Osteocyte (in vitro differentiated cells): ENCODE data around the gene ACSS1. TPM values are rescaled to one million over a fixed set of nuclear protein-coding genes. Genes with fewer than 3 reads are reported as not detected.

Experiments used
- DNase-seq: peaks from one replicate; pipeline ENCODE4 v3.0.0; 2021; ENCODE audit warnings: mixed read lengths; ENCODE audit not compliant: unreplicated experiment; ENCODE audit errors: extremely low spot score
- H3K27ac Mint-ChIP-seq: one replicate; pipeline ENCODE4 v1.8.0; 2021; ENCODE audit warnings: mild to moderate bottlenecking, mixed read lengths; ENCODE audit not compliant: unreplicated experiment
- H3K27me3 Mint-ChIP-seq: one replicate; pipeline ENCODE4 v1.8.0; 2021; ENCODE audit warnings: mixed read lengths; ENCODE audit not compliant: unreplicated experiment
- H3K36me3 Mint-ChIP-seq: one replicate; pipeline ENCODE4 v1.8.0; 2021; ENCODE audit warnings: mixed read lengths; ENCODE audit not compliant: unreplicated experiment
- H3K4me1 Mint-ChIP-seq: one replicate; pipeline ENCODE4 v1.8.0; 2021; ENCODE audit warnings: mixed read lengths; ENCODE audit not compliant: unreplicated experiment
- H3K4me3 Mint-ChIP-seq: one replicate; pipeline ENCODE4 v1.8.0; 2021; ENCODE audit warnings: mild to moderate bottlenecking, moderate library complexity, mixed read lengths; ENCODE audit not compliant: unreplicated experiment
- H3K9me3 Mint-ChIP-seq: one replicate; pipeline ENCODE4 v1.8.0; 2021; ENCODE audit warnings: mixed read lengths; ENCODE audit not compliant: unreplicated experiment
- total RNA-seq: library from RNA; stranded (reverse); gene quantifications from 2 replicates; pipeline ENCODE4 v1.2.1, GENCODE V29; 2021
- TF ChIP-seq, protein P1 (sequence below): fragments of 200-600 bp; sonication (generic); IDR thresholded peaks from 2 replicates; pipeline ENCODE4 v1.5.0; 2021; ENCODE audit warnings: antibody characterized with exemption, mild to moderate bottlenecking, moderate library complexity

Gene ACSS1
- total RNA-seq, 1 donor from 2014 or later = 8.2 TPM

DNA sequence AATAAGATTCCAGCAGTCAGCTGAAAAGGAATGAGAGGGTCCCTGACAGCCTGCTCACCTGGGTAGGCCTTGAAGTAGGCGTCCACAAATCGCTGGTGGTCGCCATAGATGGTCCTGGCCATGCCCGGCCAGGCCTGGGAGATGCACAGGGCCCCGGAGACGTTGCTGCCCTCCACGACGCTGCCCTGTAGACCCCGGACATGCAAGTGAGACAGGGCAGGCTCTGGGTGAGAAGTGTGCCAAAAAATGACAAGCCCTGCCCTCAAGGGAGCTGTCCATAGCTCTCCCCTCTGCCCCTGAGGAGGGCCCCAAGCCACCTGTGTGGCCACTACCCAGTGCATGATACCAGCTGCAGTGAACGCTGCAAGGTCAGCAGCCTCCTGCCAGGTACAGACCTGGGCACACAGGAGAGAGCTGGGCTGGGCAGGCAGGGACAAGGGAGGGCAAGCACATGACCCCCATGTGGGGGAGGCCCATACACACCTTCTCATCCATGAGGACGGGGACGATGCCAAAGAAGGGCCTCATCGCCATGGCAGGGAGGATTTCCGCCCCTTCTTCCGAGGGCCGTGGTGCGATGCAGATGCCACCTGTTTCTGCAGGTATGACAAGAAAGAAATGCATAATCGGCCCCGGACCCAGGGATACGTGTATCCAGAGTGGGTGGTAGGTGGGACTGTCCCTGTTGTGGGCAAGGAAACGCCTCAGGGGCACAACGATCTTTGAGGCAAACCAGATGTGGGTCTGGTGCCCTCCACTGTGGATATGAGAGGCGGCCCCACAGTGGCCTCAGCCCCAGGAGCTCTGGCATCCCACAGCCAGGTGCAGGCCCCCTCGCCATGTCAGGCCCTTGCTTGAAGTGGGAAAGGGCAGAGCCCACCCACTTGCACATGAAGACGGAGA lies 44.2 kb downstream of the ACSS1 start:
- no peaks in the 10 kb centered on the region for H3K9me3 Mint-ChIP-seq
- DNase-seq = peak; percentile 78
- H3K4me3 Mint-ChIP-seq = no peak overlapping the region
- H3K4me1 Mint-ChIP-seq = no peaks in the 10 kb centered on the region
- H3K36me3 Mint-ChIP-seq = no peaks in the 10 kb centered on the region
- H3K27me3 Mint-ChIP-seq = no peaks in the 10 kb centered on the region
- TF ChIP-seq, protein P1, sequence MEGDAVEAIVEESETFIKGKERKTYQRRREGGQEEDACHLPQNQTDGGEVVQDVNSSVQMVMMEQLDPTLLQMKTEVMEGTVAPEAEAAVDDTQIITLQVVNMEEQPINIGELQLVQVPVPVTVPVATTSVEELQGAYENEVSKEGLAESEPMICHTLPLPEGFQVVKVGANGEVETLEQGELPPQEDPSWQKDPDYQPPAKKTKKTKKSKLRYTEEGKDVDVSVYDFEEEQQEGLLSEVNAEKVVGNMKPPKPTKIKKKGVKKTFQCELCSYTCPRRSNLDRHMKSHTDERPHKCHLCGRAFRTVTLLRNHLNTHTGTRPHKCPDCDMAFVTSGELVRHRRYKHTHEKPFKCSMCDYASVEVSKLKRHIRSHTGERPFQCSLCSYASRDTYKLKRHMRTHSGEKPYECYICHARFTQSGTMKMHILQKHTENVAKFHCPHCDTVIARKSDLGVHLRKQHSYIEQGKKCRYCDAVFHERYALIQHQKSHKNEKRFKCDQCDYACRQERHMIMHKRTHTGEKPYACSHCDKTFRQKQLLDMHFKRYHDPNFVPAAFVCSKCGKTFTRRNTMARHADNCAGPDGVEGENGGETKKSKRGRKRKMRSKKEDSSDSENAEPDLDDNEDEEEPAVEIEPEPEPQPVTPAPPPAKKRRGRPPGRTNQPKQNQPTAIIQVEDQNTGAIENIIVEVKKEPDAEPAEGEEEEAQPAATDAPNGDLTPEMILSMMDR = no peak
- no peak overlapping the region for H3K27ac Mint-ChIP-seq

DNA sequence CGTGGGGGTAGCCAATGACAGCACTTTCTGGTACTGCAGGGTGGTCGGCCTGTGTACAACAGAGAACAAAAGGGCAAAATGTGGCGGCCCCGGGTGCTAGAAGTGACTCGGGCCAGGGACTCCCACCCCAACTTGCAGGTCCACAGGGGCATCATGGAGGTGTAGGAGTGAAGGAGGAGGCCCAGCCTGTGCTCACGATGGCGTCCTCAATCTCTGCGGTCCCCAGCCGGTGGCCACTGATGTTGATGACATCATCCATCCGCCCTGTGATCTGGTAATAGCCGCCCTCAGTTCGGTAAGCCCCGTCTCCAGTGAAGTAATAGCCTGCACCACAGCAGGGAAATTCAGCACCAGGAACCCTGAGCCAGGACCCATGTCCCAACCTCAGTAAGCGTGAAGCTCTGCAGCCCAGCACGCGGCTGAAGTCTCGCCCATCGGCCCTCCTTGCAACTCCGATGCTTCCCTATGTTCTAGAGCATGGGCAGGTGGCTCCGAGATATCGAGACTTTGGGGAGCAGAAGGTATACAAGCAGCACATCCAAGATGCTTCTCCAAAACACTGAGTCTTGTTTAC lies 45.2 kb downstream of the ACSS1 start:
- no peak for DNase-seq

DNA sequence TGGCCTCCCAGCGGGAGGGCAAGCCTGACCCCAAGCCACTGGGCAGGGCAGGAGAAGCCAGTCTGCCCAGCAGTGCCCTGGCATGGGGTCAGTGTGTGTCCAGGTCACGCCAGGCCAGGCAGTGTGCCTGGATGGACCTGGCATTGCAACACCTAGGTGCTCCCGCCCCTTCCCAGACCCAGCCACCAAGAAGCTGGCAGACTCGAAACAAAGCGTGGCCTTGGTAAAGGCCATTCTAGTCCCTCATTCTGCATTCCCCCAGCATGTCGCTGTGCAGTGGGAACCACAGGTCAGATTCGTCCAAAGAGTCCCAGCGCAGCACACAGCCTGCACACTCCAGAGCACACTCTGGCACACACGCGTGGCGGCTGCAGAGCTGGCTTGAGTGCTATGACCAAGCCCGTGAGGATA lies 46.1 kb downstream of the ACSS1 start:
- H3K9me3 Mint-ChIP-seq = no peaks in the 10 kb centered on the region
- no peaks in the 10 kb centered on the region for H3K4me1 Mint-ChIP-seq
- TF ChIP-seq, protein P1 = no peak
- peaks cover 7% of the 10 kb centered on the region for H3K36me3 Mint-ChIP-seq
- no peak overlapping the region for H3K4me3 Mint-ChIP-seq
- H3K27me3 Mint-ChIP-seq = no peaks in the 10 kb centered on the region
- H3K27ac Mint-ChIP-seq = no peak overlapping the region
- DNase-seq = no peak

More for the DNA sequence above, 45.2 kb downstream of the ACSS1 start:
- no peak overlapping the region for H3K4me3 Mint-ChIP-seq
- H3K9me3 Mint-ChIP-seq = no peaks in the 10 kb centered on the region
- TF ChIP-seq, protein P1 = no peak
- H3K36me3 Mint-ChIP-seq = peaks cover 4% of the 10 kb centered on the region
- H3K27me3 Mint-ChIP-seq = no peaks in the 10 kb centered on the region
- no peak overlapping the region for H3K27ac Mint-ChIP-seq
- H3K4me1 Mint-ChIP-seq = no peaks in the 10 kb centered on the region

DNA sequence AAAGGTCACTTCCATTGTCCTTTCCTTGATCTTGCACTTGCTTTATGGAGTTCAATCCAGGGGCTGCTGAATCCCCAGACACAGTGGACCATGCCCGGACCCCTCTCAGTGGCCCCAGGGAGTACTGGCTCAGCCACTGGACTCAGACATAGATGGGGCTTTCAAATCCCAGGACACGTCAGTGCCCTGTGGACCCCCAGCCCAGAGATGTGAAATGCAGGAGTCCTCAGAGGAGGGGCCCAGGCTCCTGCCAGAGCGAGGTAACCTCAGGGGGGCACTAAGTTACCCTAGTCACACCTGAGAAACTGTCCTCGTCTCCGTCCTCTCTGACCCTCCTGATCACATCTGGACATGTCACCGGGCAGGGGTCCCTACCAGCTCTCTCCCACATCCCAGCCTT lies 46.7 kb downstream of the ACSS1 start:
- Mint-ChIP-seq H3K4me3 (no peak overlapping the region), H3K27me3 (no peaks in the 10 kb centered on the region)

More for the DNA sequence above, 46.7 kb downstream of the ACSS1 start:
- Mint-ChIP-seq H3K36me3 (peaks cover 7% of the 10 kb centered on the region), H3K27ac (no peak overlapping the region), H3K9me3 (no peaks in the 10 kb centered on the region), H3K4me1 (no peaks in the 10 kb centered on the region)
- no peak for DNase-seq
- TF ChIP-seq, protein P1 = no peak
